ENCODE data around the gene GDPD1. TPM values are rescaled to one million over a fixed set of nuclear protein-coding genes. Genes with fewer than 3 reads are reported as not detected.

Gene GDPD1
- 1 to 10 TPM; 2.8 to 8.7 TPM for total RNA-seq
- 1 to 10 TPM; 1.2 to 1.5 TPM for polyA plus RNA-seq
- long read RNA-seq, donor 1, partial matches to known transcripts: 0 of 1 reads
- long read RNA-seq, donor 1, other reads (novel, unspliced or antisense): 0 of 1 reads
- long read RNA-seq, donor 2: 0 reads
- long read RNA-seq, donor 3, partial matches to known transcripts: 0 of 1 reads
- long read RNA-seq, donor 3, other reads (novel, unspliced or antisense): 0 of 1 reads
- long read RNA-seq, donor 4: 0 reads
- long read RNA-seq, donor 5, partial matches to known transcripts: 0 of 1 reads
- long read RNA-seq, donor 5, other reads (novel, unspliced or antisense): 0 of 1 reads

GRCh38 chr17:59220328-59221158 lies at the start of gene GDPD1:
Gene GDPD1, plus strand, starts transcription at chr17:59220511. Its CDS starts 99 bp downstream, at chr17:59220610.
- ATAC-seq (ENCODE audit: insufficient read depth, low FRiP score) (peak; percentile 98), DNase-seq (peak; percentile 92 to 95 (median 94))
- 0% methylated on average over 60 of the region's 60 CpGs for WGBS, 2 donors
- H3K36me3 ChIP-seq (ENCODE audit: control insufficient read depth in 4 of 4, insufficient read depth in 4 of 4, low read length in 4 of 4): no peaks in the 10 kb centered on the region
- peak within 1 kb of the TSS; percentile 42 to 78 for H3K9ac ChIP-seq (ENCODE audit: insufficient read depth in 1 of 2, low read length in 2 of 2)
- peak within 1 kb of the TSS; percentile 67 for H3K4me3 ChIP-seq
- TF ChIP-seq CTCF (IDR thresholded peaks at IDR 0.05; ENCODE audit: control extremely low read depth, extremely low read depth): peak; percentile 75
- peak within 1 kb of the TSS; percentile 43 to 74 for H3K27ac ChIP-seq (ENCODE audit: low read depth in 1 of 2, low read length in 1 of 2)
- H3K4me1 ChIP-seq (ENCODE audit: control insufficient read depth in 5 of 5, insufficient read depth in 5 of 5, low read length in 5 of 5): peaks cover 0 to 13% (median 0%) of the 10 kb centered on the region in 5 donors
- H3K9me3 ChIP-seq (ENCODE audit: control insufficient read depth in 4 of 4, insufficient read depth in 3 of 4, low read length in 3 of 4): no peaks in the 10 kb centered on the region
- H3K27me3 ChIP-seq (ENCODE audit: control insufficient read depth in 3 of 3, insufficient read depth in 3 of 3, low read length in 2 of 3): no peaks in the 10 kb centered on the region

GRCh38 chr17:59172436-59173004 lies 47.8 kb upstream of the GDPD1 start:
- WGBS, 2 donors: 98% methylated on average over 32 to 33 of the region's 33 CpGs
- H3K36me3 ChIP-seq (ENCODE audit: control insufficient read depth in 4 of 4, insufficient read depth in 4 of 4, low read length in 4 of 4): peaks cover 0 to 4% (median 0%) of the 10 kb centered on the region in 4 donors

GRCh38 chr17:59174671-59175070 lies 45.6 kb upstream of the GDPD1 start:
- Histone ChIP-seq H3K4me3 (no peak overlapping the region), H3K9ac (ENCODE audit: insufficient read depth in 1 of 2, low read length in 2 of 2) (no peak overlapping the region), H3K4me1 (ENCODE audit: control insufficient read depth in 5 of 5, insufficient read depth in 5 of 5, low read length in 5 of 5) (no peaks in the 10 kb centered on the region), H3K9me3 (ENCODE audit: control insufficient read depth in 4 of 4, insufficient read depth in 3 of 4, low read length in 3 of 4) (no peaks in the 10 kb centered on the region), H3K27me3 (ENCODE audit: control insufficient read depth in 3 of 3, insufficient read depth in 3 of 3, low read length in 2 of 3) (no peaks in the 10 kb centered on the region), H3K27ac (ENCODE audit: low read depth in 1 of 2, low read length in 1 of 2) (no peak overlapping the region), H3K36me3 (ENCODE audit: control insufficient read depth in 4 of 4, insufficient read depth in 4 of 4, low read length in 4 of 4) (peaks cover 0 to 4% (median 0%) of the 10 kb centered on the region in 4 donors)
- TF ChIP-seq CTCF (IDR thresholded peaks at IDR 0.05; ENCODE audit: control extremely low read depth, extremely low read depth): no peak
- 98 to 99% methylated on average over 11 of the region's 11 CpGs for WGBS, 2 donors
- DNase-seq (no peak), ATAC-seq (ENCODE audit: insufficient read depth, low FRiP score) (no peak)

More at GRCh38 chr17:59172436-59173004, 47.8 kb upstream of the GDPD1 start:
- Histone ChIP-seq H3K27ac (ENCODE audit: low read depth in 1 of 2, low read length in 1 of 2) (no peak overlapping the region), H3K9ac (ENCODE audit: insufficient read depth in 1 of 2, low read length in 2 of 2) (no peak overlapping the region), H3K4me1 (ENCODE audit: control insufficient read depth in 5 of 5, insufficient read depth in 5 of 5, low read length in 5 of 5) (no peaks in the 10 kb centered on the region), H3K27me3 (ENCODE audit: control insufficient read depth in 3 of 3, insufficient read depth in 3 of 3, low read length in 2 of 3) (no peaks in the 10 kb centered on the region), H3K4me3 (no peak overlapping the region), H3K9me3 (ENCODE audit: control insufficient read depth in 4 of 4, insufficient read depth in 3 of 4, low read length in 3 of 4) (no peaks in the 10 kb centered on the region)
- TF ChIP-seq CTCF (IDR thresholded peaks at IDR 0.05; ENCODE audit: control extremely low read depth, extremely low read depth): no peak
- DNase-seq (no peak), ATAC-seq (ENCODE audit: insufficient read depth, low FRiP score) (no peak)
